H1 (cell line): ENCODE measurements around the gene GUCA2B. TPM values are rescaled to one million over a fixed set of nuclear protein-coding genes. Genes with fewer than 3 reads are reported as not detected.

ENCODE experiments used
- CTCF ChIA-PET: fragments of 300-600 bp; sonication (Branson Sonifier 250); formaldehyde crosslinking; loops from one replicate; lab custom pipeline; 2021; ENCODE audit not compliant: partially characterized antibody; lab: Charles Lee
- POLR2A ChIA-PET: fragments of 300-600 bp; sonication (Branson Sonifier 250); formaldehyde crosslinking; loops from one replicate; lab custom pipeline; 2021; ENCODE audit warnings: inconsistent platforms; ENCODE audit not compliant: partially characterized antibody; lab: Charles Lee
- DNase-seq, 2 experiments: peaks; one replicate each; pipeline versions ENCODE4 v3.0.0 to v3.0.0-alpha.2; 2010 to 2022; ENCODE audit warnings: low spot score in 2 of 2, low read depth in 1 of 2, mixed read lengths in 1 of 2
- FAIRE-seq: peaks from 2 replicates; lab custom pipeline; 2011; peaks lifted over from hg19 to GRCh38; lab: Jason Lieb, UNC
- H2AFZ ChIP-seq: 2 replicates; pipeline ENCODE4 v1.8.1; 2012; ENCODE audit warnings: low read length, inconsistent platforms
- H2AK5ac ChIP-seq: 2 replicates; pipeline ENCODE4 v1.6.1; 2013; ENCODE audit warnings: low read depth, low read length
- H2BK120ac ChIP-seq: replicated peaks from 2 replicates; pipeline ENCODE3; 2013; ENCODE audit warnings: low read depth, low read length, inconsistent platforms
- H2BK12ac ChIP-seq: 2 replicates; pipeline ENCODE4 v1.6.1; 2013; ENCODE audit warnings: low read depth, low read length
- H2BK15ac ChIP-seq: 2 replicates; pipeline ENCODE4 v1.6.1; 2013; ENCODE audit warnings: low read length
- H2BK20ac ChIP-seq: 2 replicates; pipeline ENCODE4 v1.6.1; 2013; ENCODE audit warnings: low read length
- H2BK5ac ChIP-seq: 2 replicates; pipeline ENCODE4 v1.6.1; 2013; ENCODE audit warnings: low read depth, low read length
- H3K14ac ChIP-seq: 2 replicates; pipeline ENCODE4 v1.6.1; 2013; ENCODE audit warnings: inconsistent platforms; ENCODE audit not compliant: insufficient read length
- H3K18ac ChIP-seq: 2 replicates; pipeline ENCODE4 v1.6.1; 2013; ENCODE audit warnings: low read length; ENCODE audit errors: extremely low read depth
- H3K23ac ChIP-seq: 2 replicates; pipeline ENCODE4 v1.6.1; 2013; ENCODE audit warnings: inconsistent platforms; ENCODE audit not compliant: insufficient read length
- H3K23me2 ChIP-seq: 2 replicates; pipeline ENCODE4 v1.6.1; 2013; ENCODE audit warnings: low read depth, low read length
- H3K27ac ChIP-seq: 2 replicates; pipeline ENCODE4 v1.6.1; 2011; ENCODE audit warnings: low read depth, low read length, inconsistent platforms
- H3K27me3 ChIP-seq, 4 experiments: replicated peaks in 1 of 4; 1 replicate in 1 of 4; 2 replicates in 3 of 4; pipeline versions ENCODE4 v1.6.1 to v1.8.1; 2011 to 2013; ENCODE audit warnings: low read length in 3 of 4, mild to moderate bottlenecking in 3 of 4, inconsistent platforms in 2 of 4, mixed read lengths in 2 of 4, moderate library complexity in 1 of 4; ENCODE audit not compliant: control insufficient read depth in 3 of 4, insufficient read depth in 3 of 4; ENCODE audit errors: extremely low read depth in 1 of 4
- H3K36me3 ChIP-seq, 4 experiments: 2 replicates each; pipeline versions ENCODE4 v1.6.1 to v1.8.1; 2011 to 2013; ENCODE audit warnings: mild to moderate bottlenecking in 4 of 4, low read length in 3 of 4, moderate library complexity in 2 of 4, control low read depth in 1 of 4, inconsistent platforms in 1 of 4; ENCODE audit not compliant: insufficient read depth in 4 of 4, control insufficient read depth in 2 of 4
- H3K4ac ChIP-seq: replicated peaks from 2 replicates; pipeline ENCODE3; 2013; ENCODE audit warnings: low read length, low read depth, mixed read lengths, inconsistent platforms; ENCODE audit not compliant: insufficient read length
- H3K4me1 ChIP-seq, 4 experiments: replicated peaks in 1 of 4; 1 replicate in 1 of 4; 2 replicates in 3 of 4; pipeline versions ENCODE4 v1.6.1 to v1.8.1; 2011 to 2013; ENCODE audit warnings: low read length in 3 of 4, inconsistent platforms in 2 of 4, mixed read lengths in 1 of 4; ENCODE audit not compliant: insufficient read depth in 4 of 4, control insufficient read depth in 3 of 4
- H3K4me2 ChIP-seq, 2 experiments: 2 replicates each; pipeline versions ENCODE4 v1.6.1 to v1.8.1; 2011 to 2013; ENCODE audit warnings: low read depth in 2 of 2, low read length in 2 of 2, control low read depth in 1 of 2, inconsistent platforms in 1 of 2, mild to moderate bottlenecking in 1 of 2; ENCODE audit not compliant: insufficient read depth in 1 of 2
- H3K4me3 ChIP-seq, 4 experiments: fragments of 200-600, 300-600 bp in 1 of 4; sonication (generic), shearing (Covaris generic), sonication (Bioruptor Twin) in 1 of 4; 2 replicates each; pipeline versions ENCODE4 v1.5.1 to v1.8.1; 2011 to 2016; ENCODE audit warnings: low read length in 4 of 4, low read depth in 3 of 4, control low read depth in 2 of 4, inconsistent platforms in 2 of 4, mild to moderate bottlenecking in 2 of 4, mixed read lengths in 1 of 4, moderate library complexity in 1 of 4; ENCODE audit not compliant: insufficient read depth in 2 of 4; ENCODE audit errors: extremely low read depth in 1 of 4
- H3K56ac ChIP-seq: replicated peaks from 2 replicates; pipeline ENCODE3; 2013; ENCODE audit warnings: low read depth, mild to moderate bottlenecking, mixed read lengths, low read length, inconsistent platforms; ENCODE audit not compliant: insufficient read length
- H3K79me1 ChIP-seq: 2 replicates; pipeline ENCODE4 v1.6.1; 2013; ENCODE audit warnings: low read depth, low read length, control low read depth
- H3K79me2 ChIP-seq, 2 experiments: 2 replicates each; pipeline versions ENCODE4 v1.6.1 to v1.8.1; 2012 to 2013; ENCODE audit warnings: low read length in 2 of 2, mild to moderate bottlenecking in 2 of 2, inconsistent platforms in 1 of 2; ENCODE audit not compliant: insufficient read depth in 2 of 2, control insufficient read depth in 1 of 2
- H3K9ac ChIP-seq, 4 experiments: replicated peaks in 1 of 4; 1 replicate in 1 of 4; 2 replicates in 3 of 4; pipeline versions ENCODE4 v1.6.1 to v1.8.1; 2011 to 2013; ENCODE audit warnings: low read depth in 3 of 4, low read length in 3 of 4, control low read depth in 2 of 4, mild to moderate bottlenecking in 2 of 4, moderate library complexity in 2 of 4, inconsistent platforms in 1 of 4; ENCODE audit errors: extremely low read depth in 1 of 4
- H3K9me3 ChIP-seq, 2 experiments: 2 replicates each; pipeline versions ENCODE4 v1.6.1 to v1.8.1; 2012 to 2013; ENCODE audit warnings: mild to moderate bottlenecking in 2 of 2, moderate library complexity in 2 of 2, control low read depth in 1 of 2, inconsistent platforms in 1 of 2, low read depth in 1 of 2, low read length in 1 of 2, mixed read lengths in 1 of 2; ENCODE audit not compliant: insufficient read depth in 2 of 2
- H4K20me1 ChIP-seq, 2 experiments: replicated peaks in 1 of 2; 2 replicates each; pipeline versions ENCODE3 to v1.8.1; 2011 to 2013; ENCODE audit warnings: inconsistent platforms in 2 of 2, low read length in 2 of 2, mild to moderate bottlenecking in 1 of 2; ENCODE audit not compliant: insufficient read depth in 2 of 2, control insufficient read depth in 1 of 2
- H4K5ac ChIP-seq: 2 replicates; pipeline ENCODE4 v1.6.1; 2013; ENCODE audit warnings: low read length, low read depth, mixed read lengths, inconsistent platforms; ENCODE audit not compliant: insufficient read length
- H4K8ac ChIP-seq: 2 replicates; pipeline ENCODE4 v1.8.0; 2013; ENCODE audit warnings: mild to moderate bottlenecking, moderate library complexity, low read length, inconsistent platforms; ENCODE audit not compliant: insufficient read depth; ENCODE audit errors: extremely low read depth
- H4K91ac ChIP-seq: replicated peaks from 2 replicates; pipeline ENCODE3; 2013; ENCODE audit warnings: low read length, mixed read lengths, inconsistent platforms; ENCODE audit not compliant: insufficient read length
- CEBPB ChIP-seq: IDR thresholded peaks from 2 replicates; pipeline ENCODE4 v1.6.1; 2012; ENCODE audit warnings: low read depth, low read length
- CHD1 ChIP-seq: IDR thresholded peaks from 2 replicates; pipeline ENCODE4 v1.6.1; 2012; ENCODE audit warnings: low read depth, low read length, improper control_type of control experiment
- CTBP2 ChIP-seq: IDR thresholded peaks from 2 replicates; pipeline ENCODE4 v1.7.0; 2011; ENCODE audit warnings: borderline replicate concordance, mild to moderate bottlenecking, moderate library complexity, mixed read lengths, low read length; ENCODE audit not compliant: insufficient read depth, insufficient read length
- POLR2A ChIP-seq, 2 experiments: IDR thresholded peaks; 1 replicate in 1 of 2; 2 replicates in 1 of 2; pipeline ENCODE4 v1.6.1; 2011; ENCODE audit warnings: low read depth in 2 of 2, low read length in 2 of 2, mild to moderate bottlenecking in 2 of 2; ENCODE audit errors: control extremely low read depth in 1 of 2
- POU5F1 ChIP-seq: IDR thresholded peaks from 2 replicates; pipeline ENCODE4 v1.6.1; 2011; ENCODE audit warnings: low read depth, mild to moderate bottlenecking, low read length, moderate library complexity
- RXRA ChIP-seq: IDR thresholded peaks from 2 replicates; pipeline ENCODE4 v1.6.1; 2011; ENCODE audit warnings: low read depth, mild to moderate bottlenecking, low read length, moderate library complexity; ENCODE audit not compliant: insufficient read depth
- SAP30 ChIP-seq: fragments of 300-600 bp; sonication (generic); IDR thresholded peaks from 2 replicates; pipeline ENCODE4 v1.7.1; 2012; ENCODE audit warnings: low read length, moderate library complexity, mild to moderate bottlenecking, inconsistent platforms; ENCODE audit not compliant: insufficient read depth, insufficient replicate concordance
- YY1 ChIP-seq: IDR thresholded peaks from 2 replicates; pipeline ENCODE4 v1.6.1; 2011; ENCODE audit warnings: low read depth, mild to moderate bottlenecking, low read length
- WGBS, 2 experiments: shearing (Covaris generic) in 1 of 2; methylation state at CpG; one replicate each; pipeline versions ENCODE4 v1.1.6 to v1.1.7; 2013 to 2015; ENCODE audit warnings: low lambda C conversion rate in 2 of 2, mixed read lengths in 2 of 2, inconsistent platforms in 1 of 2, low coverage in 1 of 2, missing lambda C conversion rate in 1 of 2; ENCODE audit not compliant: insufficient replicate concordance in 2 of 2, insufficient coverage in 1 of 2, insufficient read length in 1 of 2; ENCODE audit errors: extremely low coverage in 1 of 2, missing lambda C conversion rate in 1 of 2; 5-methylcytosine and 5-hydroxymethylcytosine counted together
- polyA plus RNA-seq, 7 experiments: library from polyadenylated mRNA; depleted of rRNA in 3 of 7; stranded (reverse) in 5 of 7; unstranded in 2 of 7; fragments of >200 nt in 5 of 7; fragments of 200-250 nt in 2 of 7; gene quantifications; 1 replicate in 5 of 7; 2 replicates in 1 of 7; 4 replicates in 1 of 7; pipeline versions ENCODE4 v1.2.1 to v1.2.3, GENCODE V29; 2011 to 2013; ENCODE audit warnings: missing spikeins in 2 of 7, mixed read lengths in 2 of 7
- total RNA-seq: library from RNA; stranded (reverse); fragmentation: NEBNext Ultra II Directional; extraction: Animal tissue kit (Norgen Biotek cat#: 25700); gene quantifications from 2 replicates; pipeline ENCODE4 v1.2.1, GENCODE V29; 2021
- TF ChIP-seq, protein P1 (sequence below): IDR thresholded peaks from 2 replicates; pipeline ENCODE4 v1.6.1; 2012; ENCODE audit warnings: inconsistent platforms
- TF ChIP-seq, protein P2 (sequence below): IDR thresholded peaks from 2 replicates; pipeline ENCODE4 v1.6.1; 2011; ENCODE audit warnings: low read depth, mild to moderate bottlenecking, low read length; ENCODE audit not compliant: insufficient read depth

The GUCA2B gene
- total and polyA plus RNA-seq, 2 of the 8 experiments (the other 6 are each of a cell fraction or from before 2014, with no cell fraction given): not detected

DNA sequence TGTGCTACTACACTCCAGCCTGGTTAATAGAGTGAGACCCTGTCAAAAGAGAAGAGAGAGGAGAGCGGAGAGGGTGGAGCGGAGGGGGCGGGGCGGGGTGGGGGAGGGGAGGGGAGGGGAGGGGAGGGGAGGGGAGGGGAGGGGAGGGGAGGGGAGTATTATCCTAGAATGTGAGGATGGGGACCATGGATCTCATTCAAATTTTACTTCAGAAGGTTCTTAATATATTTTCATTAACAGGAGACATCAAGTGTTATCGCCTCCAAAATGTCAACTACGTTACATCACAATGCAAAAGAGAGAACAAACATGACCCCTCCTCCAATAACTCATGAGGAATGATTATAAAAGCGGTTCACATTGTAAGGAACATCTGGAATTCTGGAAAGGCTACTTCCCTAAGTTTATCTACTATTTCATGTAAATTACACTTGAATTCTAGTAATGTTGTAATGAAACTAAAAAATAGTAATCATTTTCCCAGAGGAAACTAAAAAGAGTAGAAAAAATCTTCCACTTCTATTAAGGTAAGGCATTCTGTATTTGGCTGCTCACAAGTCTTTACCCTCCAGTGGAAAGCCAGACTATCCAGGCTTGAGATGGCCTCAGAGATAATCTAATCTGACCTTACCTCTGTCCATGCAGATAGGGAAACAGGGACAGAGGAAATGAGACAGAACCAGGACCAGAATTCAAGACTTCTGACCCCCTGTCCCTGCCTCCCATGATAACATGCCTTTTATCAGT, 30.2 kb downstream of the GUCA2B start:
- H4K5ac ChIP-seq: no peak overlapping the region
- H4K8ac ChIP-seq: no peak overlapping the region
- H2AFZ ChIP-seq: no peak overlapping the region
- H3K23ac ChIP-seq: no peak overlapping the region
- no peak overlapping the region for H3K4ac ChIP-seq
- no peak for FAIRE-seq
- no peaks in the 10 kb centered on the region for H3K4me1 ChIP-seq
- H3K4me2 ChIP-seq: no peak overlapping the region
- H4K20me1 ChIP-seq: no peaks in the 10 kb centered on the region
- H2AK5ac ChIP-seq: no peak overlapping the region
- H3K56ac ChIP-seq: no peak overlapping the region
- H3K9me3 ChIP-seq: no peaks in the 10 kb centered on the region
- H2BK20ac ChIP-seq: no peak overlapping the region
- no peak overlapping the region for H3K9ac ChIP-seq
- no peak overlapping the region for H2BK120ac ChIP-seq
- no peak overlapping the region for H3K18ac ChIP-seq
- no peak overlapping the region for H3K27ac ChIP-seq
- H3K27me3 ChIP-seq: no peaks in the 10 kb centered on the region
- H3K14ac ChIP-seq: no peak overlapping the region
- H4K91ac ChIP-seq: no peak overlapping the region
- H2BK15ac ChIP-seq: no peak overlapping the region
- WGBS, 2 experiments: 93% methylated on average over 3 of the region's 7 CpGs; no CpG with 5 or more reads in 1 of the 2 experiments
- CTCF ChIA-PET: no interaction called here
- no peaks in the 10 kb centered on the region; the same call in 1 of the 2 replicates for H3K23me2 ChIP-seq
- TF ChIP-seq CHD1: no peak
- TF ChIP-seq, protein P1, sequence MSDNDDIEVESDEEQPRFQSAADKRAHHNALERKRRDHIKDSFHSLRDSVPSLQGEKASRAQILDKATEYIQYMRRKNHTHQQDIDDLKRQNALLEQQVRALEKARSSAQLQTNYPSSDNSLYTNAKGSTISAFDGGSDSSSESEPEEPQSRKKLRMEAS: no peak
- no peak for TF ChIP-seq YY1
- TF ChIP-seq CTBP2: no peak
- TF ChIP-seq POLR2A (IDR thresholded peaks at IDR 0.05; ENCODE audit: control extremely low read depth in 1 of 2, low read depth in 2 of 2, low read length in 2 of 2): no peak
- TF ChIP-seq RXRA: no peak
- TF ChIP-seq SAP30: no peak
- TF ChIP-seq, protein P2, sequence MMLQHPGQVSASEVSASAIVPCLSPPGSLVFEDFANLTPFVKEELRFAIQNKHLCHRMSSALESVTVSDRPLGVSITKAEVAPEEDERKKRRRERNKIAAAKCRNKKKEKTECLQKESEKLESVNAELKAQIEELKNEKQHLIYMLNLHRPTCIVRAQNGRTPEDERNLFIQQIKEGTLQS: no peak
- TF ChIP-seq CEBPB: no peak
- TF ChIP-seq POU5F1: no peak
- H3K79me2 ChIP-seq: no peaks in the 10 kb centered on the region
- no peak overlapping the region for H2BK5ac ChIP-seq
- no peak overlapping the region for H3K4me3 ChIP-seq
- H2BK12ac ChIP-seq: no peak overlapping the region
- H3K79me1 ChIP-seq: no peaks in the 10 kb centered on the region
- no peak for DNase-seq
- POLR2A ChIA-PET: no interaction called here
- peaks cover 0 to 20% (median 10%) of the 10 kb centered on the region in 4 experiments; a peak in 6 of 8 replicates for H3K36me3 ChIP-seq
